Stimulated activated CD8-positive, alpha-beta memory T cell treated with anti-CD3 and anti-CD28 coated beads, Interleukin-12 subunit alpha, Interleukin-12 subunit beta, amount 100 ng/mL, for 1 hour (primary cell): ENCODE results near the gene KRR1.
A peak's percentile ranks its signal among the peaks of the same experiment; 100 is the strongest.
"Not testable (repeated sequence)": the region's sequence is repeated elsewhere in the genome, so short reads cannot be mapped to it uniquely, and the experiment has no call there.

ENCODE experiments used
- DNase-seq: peaks from one replicate; pipeline ENCODE4 v3.0.0-alpha.2; 2020; ENCODE audit warnings: low read depth

Gene KRR1

GRCh38 chr12:75525263-75525662, 13.9 kb upstream of the KRR1 start:
- DNase-seq: no peak

- not testable (repeated sequence) for DNase-seq
Measured at GRCh38 chr12:75522124-75522523, 10.7 kb upstream of the KRR1 start.

GRCh38 chr12:75521224-75521623, 9.8 kb upstream of the KRR1 start:
- not testable (repeated sequence) for DNase-seq

- DNase-seq: no peak
Measured at GRCh38 chr12:75509621-75510020, 1.8 kb downstream of the KRR1 start.

GRCh38 chr12:75508159-75508558, 3.2 kb downstream of the KRR1 start:
- no peak for DNase-seq

- DNase-seq: no peak
Measured at GRCh38 chr12:75507086-75507485, 4.3 kb downstream of the KRR1 start.

GRCh38 chr12:75505706-75506312, 5.6 kb downstream of the KRR1 start:
- no peak for DNase-seq

- no peak for DNase-seq
Measured at GRCh38 chr12:75503866-75504265, 7.5 kb downstream of the KRR1 start.

- DNase-seq: no peak
Measured at GRCh38 chr12:75503459-75503858, 8.0 kb downstream of the KRR1 start.

GRCh38 chr12:75491169-75491568, 20.2 kb downstream of the KRR1 start:
- no peak for DNase-seq

- no peak for DNase-seq
Measured at GRCh38 chr12:75489613-75490210, 21.7 kb downstream of the KRR1 start.

- no peak for DNase-seq
Measured at GRCh38 chr12:75489187-75489586, 22.2 kb downstream of the KRR1 start.

- DNase-seq: no peak
Measured at GRCh38 chr12:75488553-75488952, 22.9 kb downstream of the KRR1 start.

- DNase-seq: no peak
Measured at GRCh38 chr12:75487308-75487707, 24.1 kb downstream of the KRR1 start.

GRCh38 chr12:75484450-75484849, 27.0 kb downstream of the KRR1 start:
- not testable (repeated sequence) for DNase-seq

- no peak for DNase-seq
Measured at GRCh38 chr12:75483431-75483830, 28.0 kb downstream of the KRR1 start.

GRCh38 chr12:75482646-75483045, 28.8 kb downstream of the KRR1 start:
- DNase-seq: no peak

GRCh38 chr12:75481774-75482173, 29.6 kb downstream of the KRR1 start:
- no peak for DNase-seq

GRCh38 chr12:75481013-75481705, 30.2 kb downstream of the KRR1 start:
- DNase-seq: no peak

GRCh38 chr12:75480469-75480949, 30.9 kb downstream of the KRR1 start, which contains the start of gene GLIPR1:
Gene GLIPR1 (plus strand): TSS chr12:75480755. CDS start chr12:75480881, 126 bp downstream.
- DNase-seq: peak; percentile 50

GRCh38 chr12:75479963-75480461, 31.4 kb downstream of the KRR1 start:
- no peak for DNase-seq

GRCh38 chr12:75478116-75478794, 33.2 kb downstream of the KRR1 start:
- no peak for DNase-seq
